ENCODE measurements around the gene RANBP3L.
"Not testable (repeated sequence)": the region's sequence is repeated elsewhere in the genome, so short reads cannot be mapped to it uniquely, and the experiment has no call there.

RANBP3L gene

GRCh38 chr5:36202521-36202961 is 99.2 kb downstream of the RANBP3L start:
- peak; percentile 37 for DNase-seq

GRCh38 chr5:36200513-36200912 is 101.2 kb downstream of the RANBP3L start:
- DNase-seq = peak; percentile 44

- peak; percentile 60 for DNase-seq
These were observed 102.1 kb downstream of the RANBP3L start for GRCh38 chr5:36199620-36200019.

GRCh38 chr5:36198783-36199182 is 102.9 kb downstream of the RANBP3L start:
- DNase-seq = not testable (repeated sequence)

Data from fibroblast of skin of back (primary cell).